ENCODE data around the gene NKX2-2.

Gene NKX2-2

GRCh38 chr20:21518292-21518991, 4.6 kb upstream of the NKX2-2 start (continued):
- TF ChIP-seq INSM2 (tag by site-specific recombination; IDR thresholded peaks at IDR 0.05) = no peak
- TF ChIP-seq GLIS1 (tag by site-specific recombination; IDR thresholded peaks at IDR 0.05) = no peak
- no peak for TF ChIP-seq ZNF704 (tag by site-specific recombination; IDR thresholded peaks at IDR 0.05)
- TF ChIP-seq ZNF16 (tag by site-specific recombination; IDR thresholded peaks at IDR 0.05; ENCODE audit: low read depth) = no peak

DNA sequence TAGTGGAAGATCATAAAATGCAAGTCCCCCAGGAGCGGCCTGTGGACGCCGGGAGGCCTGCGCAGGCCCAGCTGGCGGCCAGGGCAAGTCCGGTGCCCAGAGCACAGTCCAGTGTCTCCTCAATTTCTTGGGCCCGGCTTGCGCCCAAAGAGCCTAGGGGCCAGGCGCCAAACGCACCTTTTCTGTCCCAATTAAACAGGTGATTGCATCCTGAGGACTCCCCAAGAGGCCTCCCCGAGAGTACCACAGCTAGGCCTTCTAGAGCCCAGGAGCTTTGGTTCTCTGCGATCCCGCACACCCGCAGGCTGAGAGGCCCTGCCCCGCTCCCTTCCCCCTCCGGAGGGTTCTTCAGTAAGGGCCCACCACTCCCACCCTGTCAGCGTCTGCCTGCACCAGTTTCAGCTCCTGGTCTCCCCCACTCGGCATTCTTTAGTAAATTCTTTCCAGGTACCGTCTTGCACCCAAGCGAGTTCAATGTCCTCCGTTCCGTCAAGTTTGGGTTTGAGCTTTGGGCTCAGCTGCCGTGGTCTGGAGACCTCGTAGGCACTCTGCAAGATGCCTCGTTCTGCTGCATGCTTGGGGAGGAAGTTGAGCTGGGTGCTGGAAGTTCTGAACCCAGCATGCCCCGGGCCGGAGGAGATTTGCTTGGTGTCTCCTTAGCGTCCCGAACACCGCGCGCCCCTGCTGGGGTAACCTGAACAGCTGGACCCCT, 3.9 kb upstream of the NKX2-2 start:
- ChIA-PET CTCF (interaction anchor here (0.6 to 4.5 kb wide), 5 partner anchors 11 to 692 kb away, joined by 3 to 49 read pairs (median 8); no protein-coding TSS in a partner anchor), POLR2A (interaction anchor here (0.6 kb wide), 1 partner anchor 69 kb away, joined by 3 read pairs; no protein-coding TSS in a partner anchor)
- Histone ChIP-seq H3K27ac (ENCODE audit: extremely low read depth, low read depth, low read length) (no peak overlapping the region), H3K4me1 (ENCODE audit: control insufficient read depth, insufficient read depth, low read length) (peaks cover 4% of the 10 kb centered on the region; the same call in 1 of the 2 replicates), H3K36me3 (ENCODE audit: control insufficient read depth in 2 of 2, insufficient read depth in 1 of 2, low read length in 2 of 2) (no peaks in the 10 kb centered on the region), H3K9me3 (ENCODE audit: control insufficient read depth, insufficient read depth, low read depth, low read length) (no peaks in the 10 kb centered on the region), H3K4me3 (ENCODE audit: low read depth, low read length) (no peak overlapping the region)
- TF ChIP-seq ZNF354C (tag by site-specific recombination; IDR thresholded peaks at IDR 0.05; ENCODE audit: borderline replicate concordance, low read depth) (no peak), ZNF776 (tag by site-specific recombination; IDR thresholded peaks at IDR 0.05; ENCODE audit: borderline replicate concordance) (no peak)
- TF ChIP-seq, protein P1, sequence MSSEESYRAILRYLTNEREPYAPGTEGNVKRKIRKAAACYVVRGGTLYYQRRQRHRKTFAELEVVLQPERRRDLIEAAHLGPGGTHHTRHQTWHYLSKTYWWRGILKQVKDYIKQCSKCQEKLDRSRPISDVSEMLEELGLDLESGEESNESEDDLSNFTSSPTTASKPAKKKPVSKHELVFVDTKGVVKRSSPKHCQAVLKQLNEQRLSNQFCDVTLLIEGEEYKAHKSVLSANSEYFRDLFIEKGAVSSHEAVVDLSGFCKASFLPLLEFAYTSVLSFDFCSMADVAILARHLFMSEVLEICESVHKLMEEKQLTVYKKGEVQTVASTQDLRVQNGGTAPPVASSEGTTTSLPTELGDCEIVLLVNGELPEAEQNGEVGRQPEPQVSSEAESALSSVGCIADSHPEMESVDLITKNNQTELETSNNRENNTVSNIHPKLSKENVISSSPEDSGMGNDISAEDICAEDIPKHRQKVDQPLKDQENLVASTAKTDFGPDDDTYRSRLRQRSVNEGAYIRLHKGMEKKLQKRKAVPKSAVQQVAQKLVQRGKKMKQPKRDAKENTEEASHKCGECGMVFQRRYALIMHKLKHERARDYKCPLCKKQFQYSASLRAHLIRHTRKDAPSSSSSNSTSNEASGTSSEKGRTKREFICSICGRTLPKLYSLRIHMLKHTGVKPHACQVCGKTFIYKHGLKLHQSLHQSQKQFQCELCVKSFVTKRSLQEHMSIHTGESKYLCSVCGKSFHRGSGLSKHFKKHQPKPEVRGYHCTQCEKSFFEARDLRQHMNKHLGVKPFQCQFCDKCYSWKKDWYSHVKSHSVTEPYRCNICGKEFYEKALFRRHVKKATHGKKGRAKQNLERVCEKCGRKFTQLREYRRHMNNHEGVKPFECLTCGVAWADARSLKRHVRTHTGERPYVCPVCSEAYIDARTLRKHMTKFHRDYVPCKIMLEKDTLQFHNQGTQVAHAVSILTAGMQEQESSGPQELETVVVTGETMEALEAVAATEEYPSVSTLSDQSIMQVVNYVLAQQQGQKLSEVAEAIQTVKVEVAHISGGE (tag by site-specific recombination; conservative IDR thresholded peaks at IDR 0.05; ENCODE audit: low read depth) = no peak

GRCh38 chr20:21516861-21517565, 3.1 kb upstream of the NKX2-2 start:
- no peak for TF ChIP-seq GLI2 (tag by site-specific recombination; IDR thresholded peaks at IDR 0.05; ENCODE audit: borderline replicate concordance, low read depth)
- no peak for TF ChIP-seq SALL2 (tag by site-specific recombination; IDR thresholded peaks at IDR 0.05; ENCODE audit: borderline replicate concordance)
- TF ChIP-seq ZNF292 (tag by site-specific recombination; IDR thresholded peaks at IDR 0.05; ENCODE audit: borderline replicate concordance, low read depth) = no peak
- TF ChIP-seq SP7 (tag by site-specific recombination; IDR thresholded peaks at IDR 0.05) = no peak
- TF ChIP-seq ZNF184 (tag by site-specific recombination; IDR thresholded peaks at IDR 0.05) = no peak
- TF ChIP-seq, protein P2, sequence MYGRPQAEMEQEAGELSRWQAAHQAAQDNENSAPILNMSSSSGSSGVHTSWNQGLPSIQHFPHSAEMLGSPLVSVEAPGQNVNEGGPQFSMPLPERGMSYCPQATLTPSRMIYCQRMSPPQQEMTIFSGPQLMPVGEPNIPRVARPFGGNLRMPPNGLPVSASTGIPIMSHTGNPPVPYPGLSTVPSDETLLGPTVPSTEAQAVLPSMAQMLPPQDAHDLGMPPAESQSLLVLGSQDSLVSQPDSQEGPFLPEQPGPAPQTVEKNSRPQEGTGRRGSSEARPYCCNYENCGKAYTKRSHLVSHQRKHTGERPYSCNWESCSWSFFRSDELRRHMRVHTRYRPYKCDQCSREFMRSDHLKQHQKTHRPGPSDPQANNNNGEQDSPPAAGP (tag by site-specific recombination; IDR thresholded peaks at IDR 0.05) = no peak
- no peak for TF ChIP-seq ZNF221 (tag by site-specific recombination; IDR thresholded peaks at IDR 0.05; ENCODE audit: borderline replicate concordance)
- no peak for TF ChIP-seq ZNF211 (tag by site-specific recombination; IDR thresholded peaks at IDR 0.05; ENCODE audit: low read depth)
- no peak for TF ChIP-seq ZNF626 (tag by site-specific recombination; IDR thresholded peaks at IDR 0.05)
- Histone ChIP-seq H3K36me3 (ENCODE audit: control insufficient read depth in 2 of 2, insufficient read depth in 1 of 2, low read length in 2 of 2) (peaks cover 0 to 4% of the 10 kb centered on the region in 2 experiments; a peak in 1 of 3 replicates), H3K27ac (ENCODE audit: extremely low read depth, low read depth, low read length) (no peak overlapping the region), H3K9me3 (ENCODE audit: control insufficient read depth, insufficient read depth, low read depth, low read length) (no peaks in the 10 kb centered on the region), H3K4me1 (ENCODE audit: control insufficient read depth, insufficient read depth, low read length) (peaks cover 4% of the 10 kb centered on the region; the same call in 1 of the 2 replicates), H3K4me3 (ENCODE audit: low read depth, low read length) (no peak overlapping the region)
- ChIA-PET POLR2A (interaction anchor here (0.7 kb wide), 1 partner anchor 9 kb away, joined by 4 read pairs; no protein-coding TSS in a partner anchor), CTCF (interaction anchor here (0.5 to 3.6 kb wide), 6 partner anchors 11 to 657 kb away, joined by 3 to 12 read pairs (median 3); no protein-coding TSS in a partner anchor)
